Activated naive CD4-positive, alpha-beta T cell (primary cell): Measurements from ENCODE around the gene PIK3CD.
"Not testable (repeated sequence)": the region's sequence is repeated elsewhere in the genome, so short reads cannot be mapped to it uniquely, and the experiment has no call there.

ENCODE experiments used
- DNase-seq, 4 experiments: peaks; one replicate each; lab custom pipeline; 2025; lab: John Stamatoyannopoulos, UW

PIK3CD gene

DNA sequence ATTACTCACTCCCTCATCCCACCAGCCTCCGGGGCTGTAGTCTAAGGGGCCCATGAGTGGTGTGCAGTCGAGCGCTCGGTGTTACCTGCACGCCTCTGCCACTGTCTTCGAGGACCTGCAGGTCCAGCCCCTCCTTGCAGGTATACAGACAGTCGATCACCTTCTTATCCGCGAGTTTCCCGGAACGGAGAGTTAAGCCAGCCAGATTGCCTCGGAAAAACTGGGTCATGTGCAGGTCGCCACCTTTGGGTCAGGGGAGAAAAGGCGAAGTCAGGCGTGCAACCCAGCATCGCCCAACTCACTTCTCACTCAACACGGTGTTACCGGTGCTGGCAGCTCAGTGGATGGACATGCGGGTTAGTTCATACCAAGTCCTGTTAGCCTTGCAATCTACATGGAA is 84.3 kb downstream of the PIK3CD start:
- DNase-seq = no peak

DNA sequence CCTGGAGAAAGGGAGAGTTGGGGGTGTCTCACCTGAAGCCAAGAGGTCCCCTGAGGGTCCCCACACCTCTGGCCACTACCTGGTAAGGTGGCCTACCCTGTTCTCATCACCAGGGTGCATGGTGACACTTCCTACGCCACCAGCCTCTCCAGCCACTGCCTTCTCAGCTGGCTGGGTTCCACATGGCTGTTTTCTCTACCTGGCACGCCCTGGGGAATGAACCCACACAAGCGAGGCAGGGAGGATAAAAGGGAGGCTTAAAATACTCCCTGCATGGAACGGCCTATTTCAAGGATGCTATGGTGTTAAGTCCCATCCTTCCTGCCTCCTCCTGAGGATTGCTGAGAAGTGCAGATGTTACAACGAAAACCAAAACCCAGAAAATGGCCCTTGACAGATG is 84.7 kb downstream of the PIK3CD start:
- no peak for DNase-seq

DNA sequence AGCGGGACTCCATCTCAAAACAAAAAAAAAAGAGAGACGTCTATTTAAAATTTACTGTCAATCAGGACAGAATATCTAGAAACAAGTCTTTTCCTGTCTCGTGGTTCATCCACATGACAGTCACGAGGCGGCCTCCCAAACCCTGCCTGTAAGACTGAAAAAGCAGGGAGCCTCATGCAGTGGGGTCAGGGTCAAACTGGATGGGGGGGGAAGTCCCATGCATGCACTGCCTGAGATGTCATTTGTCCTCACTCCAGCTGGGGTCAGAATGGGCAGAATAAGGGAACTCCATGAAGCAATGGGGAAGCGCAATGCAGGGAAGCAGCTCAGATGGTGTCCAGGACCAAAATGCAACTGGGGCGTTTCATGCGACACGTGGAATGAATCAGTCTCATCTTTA is 85.5 kb downstream of the PIK3CD start:
- no peak for DNase-seq

DNA sequence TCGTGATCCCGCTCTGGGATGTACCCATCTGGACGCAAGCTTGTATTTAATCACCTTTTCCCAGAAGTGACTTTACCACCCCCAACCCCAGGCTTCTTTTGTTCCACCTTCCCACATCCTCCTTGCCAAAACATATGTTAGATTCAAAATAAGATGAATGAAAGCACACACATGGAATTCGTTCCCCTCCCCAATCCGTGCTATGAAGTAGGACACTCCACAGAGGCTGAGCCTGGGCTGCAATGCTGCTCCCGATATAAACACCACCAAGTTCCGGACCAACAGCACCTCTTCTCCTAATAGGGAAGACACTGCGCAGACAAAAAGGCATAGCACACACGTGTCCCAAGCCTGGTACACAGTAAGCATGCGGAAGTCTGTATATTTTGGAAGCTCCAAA is 86.1 kb downstream of the PIK3CD start:
- no peak for DNase-seq

DNA sequence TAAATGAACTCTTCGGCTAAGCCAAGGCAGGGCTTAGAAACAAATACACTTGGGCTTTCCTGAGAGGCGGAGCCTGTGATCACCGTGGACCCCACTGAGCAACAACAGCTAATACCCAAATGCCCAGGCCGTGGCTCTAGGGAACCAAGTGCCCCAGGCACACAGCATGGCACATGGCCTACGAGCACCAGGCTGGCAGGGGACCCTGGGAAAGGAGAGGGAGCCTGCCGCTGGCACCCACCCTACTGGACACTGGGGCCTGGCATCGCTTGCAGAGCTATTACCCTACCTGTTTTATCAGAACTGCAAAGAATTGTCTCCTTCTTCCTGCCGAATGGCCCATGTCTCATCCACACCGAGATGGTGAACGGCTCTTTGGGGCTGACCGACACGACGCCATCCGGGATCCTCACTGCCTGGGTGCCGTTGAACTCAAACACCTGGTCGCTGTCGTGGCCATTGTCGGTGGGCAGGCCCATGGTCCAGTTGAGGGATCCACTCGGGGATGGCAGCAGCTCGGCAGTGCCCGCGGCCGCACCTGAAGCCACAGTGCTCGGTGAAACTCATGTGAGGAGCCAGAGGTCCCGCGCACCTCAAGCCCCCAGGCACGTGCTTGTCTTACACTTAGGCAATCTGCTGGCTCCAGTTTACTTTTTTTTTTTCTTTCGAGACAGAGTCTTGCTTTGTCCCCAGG is 92.7 kb downstream of the PIK3CD start:
- no peak for DNase-seq

DNA sequence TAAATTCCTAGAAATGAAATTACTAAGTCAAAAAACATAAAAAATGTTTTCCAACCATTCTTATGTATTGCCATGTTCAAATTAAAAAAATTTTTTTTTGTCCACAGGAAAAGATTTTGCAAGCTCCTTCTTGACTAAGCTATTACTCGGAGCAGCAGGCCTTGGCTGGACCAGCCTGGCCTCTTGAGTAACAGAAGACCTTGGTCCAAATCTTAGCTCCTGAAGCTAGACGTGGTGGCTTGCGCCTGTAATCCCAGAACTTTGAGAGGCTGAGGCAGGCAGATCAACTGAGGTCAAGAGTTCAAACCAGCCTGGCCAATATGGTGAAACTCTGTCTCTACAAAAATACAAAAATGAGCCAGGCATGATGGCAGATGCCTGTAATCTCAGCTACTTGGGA is 94.7 kb downstream of the PIK3CD start:
- no peak for DNase-seq

DNA sequence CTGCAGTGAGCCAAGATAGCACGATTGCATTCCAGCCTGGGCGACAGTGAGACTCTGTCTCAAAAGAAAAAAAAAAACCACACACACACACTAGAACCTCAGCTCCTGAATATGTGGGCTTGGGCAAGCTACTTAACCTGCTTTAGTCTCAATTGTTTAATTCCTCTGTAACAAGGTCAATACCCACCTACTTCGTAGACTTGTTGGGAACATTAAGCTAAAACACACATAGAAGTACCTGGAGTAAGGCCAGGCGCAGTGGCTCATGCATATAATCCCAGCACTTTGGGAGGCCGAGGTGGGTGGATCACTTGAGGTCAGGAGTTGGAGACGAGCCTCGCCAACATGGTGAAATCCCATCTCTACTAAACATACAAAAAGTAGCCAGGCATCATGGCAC is 95.1 kb downstream of the PIK3CD start:
- DNase-seq = no peak

DNA sequence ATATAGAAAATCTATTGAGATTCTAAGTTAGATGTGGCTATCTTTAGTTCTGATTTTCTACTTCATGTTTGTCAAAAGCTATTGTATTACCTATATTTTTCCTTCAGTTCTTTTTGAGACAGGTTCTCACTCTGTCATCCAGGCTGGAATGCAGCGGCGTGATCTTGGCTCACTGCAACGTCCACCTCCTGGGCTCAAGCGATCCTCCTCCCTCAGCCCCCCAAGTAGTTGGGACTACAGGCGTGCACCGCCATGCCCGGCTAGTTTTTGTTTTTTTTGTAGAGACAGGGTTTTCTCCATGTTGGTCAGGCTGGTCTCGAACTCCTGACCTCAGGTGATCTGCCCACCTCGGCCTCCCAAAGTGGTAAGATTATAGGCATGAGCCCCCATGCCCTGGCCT is 96.9 kb downstream of the PIK3CD start:
- not testable (repeated sequence) for DNase-seq

DNA sequence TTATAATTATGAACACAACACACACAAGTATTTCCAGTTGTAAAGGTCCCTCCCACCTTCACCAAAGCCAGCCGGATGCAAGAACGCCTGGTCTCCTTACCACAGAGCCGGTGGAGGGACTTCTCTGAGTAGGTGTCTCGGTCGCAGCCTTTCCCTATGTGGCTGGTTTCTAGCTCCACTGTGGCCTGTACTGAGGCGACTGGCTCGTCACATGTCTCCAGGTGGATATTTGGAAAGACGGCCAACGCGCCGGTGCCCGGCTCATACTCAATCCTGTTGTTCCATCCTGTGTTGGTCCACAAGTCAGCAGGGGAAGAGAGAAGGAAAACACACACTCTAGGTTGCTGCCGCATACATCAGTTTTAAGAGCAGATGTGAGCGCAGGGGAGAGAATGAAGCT is 97.8 kb downstream of the PIK3CD start:
- DNase-seq = no peak

DNA sequence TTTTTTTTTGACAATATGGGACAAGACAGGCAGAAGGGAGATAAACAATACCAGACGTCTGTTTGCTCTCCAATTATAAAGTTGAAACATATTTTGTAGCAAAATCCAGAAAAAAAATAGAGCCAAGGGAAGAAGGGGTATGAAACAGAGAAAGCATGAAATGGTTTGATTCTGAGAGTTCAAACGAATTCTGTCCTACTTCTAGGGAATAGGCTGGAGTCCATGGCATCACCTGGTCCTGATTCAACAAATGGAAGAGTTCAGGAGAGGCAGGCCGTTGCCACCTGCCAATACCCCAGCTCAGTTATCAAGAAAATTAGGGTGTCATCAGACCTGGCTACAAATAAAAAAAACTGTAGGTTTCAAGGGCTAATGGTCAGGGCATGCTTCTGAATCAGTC is 100.4 kb downstream of the PIK3CD start:
- DNase-seq = no peak

DNA sequence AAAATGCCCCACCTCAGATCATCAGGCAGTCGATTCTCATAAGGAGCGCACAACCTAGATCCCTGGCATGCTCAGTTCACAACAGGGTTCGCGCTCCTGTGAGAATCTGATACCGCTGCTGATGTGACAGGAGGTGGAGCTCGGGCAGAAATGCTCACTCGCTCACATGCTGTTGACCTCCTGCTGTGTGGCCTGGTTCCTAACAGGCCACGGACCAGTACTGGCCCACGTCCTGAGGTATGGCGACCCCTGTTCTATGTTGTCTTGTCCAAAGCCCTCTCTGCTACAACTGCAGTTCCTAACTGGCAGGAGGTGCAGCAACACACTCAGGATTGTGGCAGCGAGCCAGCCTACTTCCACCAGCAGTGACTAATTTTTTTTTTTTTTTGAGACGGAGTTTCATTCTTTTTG is 101.6 kb downstream of the PIK3CD start:
- no peak for DNase-seq

DNA sequence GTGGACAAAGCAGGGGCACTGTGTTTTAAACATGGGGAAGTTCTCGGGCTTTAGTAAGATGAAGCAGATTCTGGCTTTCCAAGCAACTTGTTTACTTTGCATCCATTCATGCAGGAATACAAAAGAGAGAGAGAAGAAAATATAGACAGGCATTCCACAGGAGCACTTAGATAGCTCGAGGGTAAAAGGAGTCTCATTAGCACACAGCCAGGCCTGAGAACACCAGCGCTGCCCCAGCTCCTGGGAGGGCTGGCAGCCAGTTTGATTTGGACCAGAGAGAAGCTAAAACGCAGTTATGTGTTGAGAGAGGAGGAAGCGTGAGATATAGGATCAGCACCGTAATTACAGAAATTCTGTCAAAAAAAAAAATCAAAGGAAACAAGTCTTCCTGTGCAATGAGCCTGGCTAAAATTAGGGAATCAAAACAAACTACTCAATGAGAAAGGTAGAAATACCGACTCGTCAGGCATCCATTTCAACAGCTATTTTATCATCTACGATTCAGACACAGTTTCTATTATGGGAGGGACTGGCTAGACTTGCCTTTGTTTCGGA is 104.0 kb downstream of the PIK3CD start:
- no peak for DNase-seq

DNA sequence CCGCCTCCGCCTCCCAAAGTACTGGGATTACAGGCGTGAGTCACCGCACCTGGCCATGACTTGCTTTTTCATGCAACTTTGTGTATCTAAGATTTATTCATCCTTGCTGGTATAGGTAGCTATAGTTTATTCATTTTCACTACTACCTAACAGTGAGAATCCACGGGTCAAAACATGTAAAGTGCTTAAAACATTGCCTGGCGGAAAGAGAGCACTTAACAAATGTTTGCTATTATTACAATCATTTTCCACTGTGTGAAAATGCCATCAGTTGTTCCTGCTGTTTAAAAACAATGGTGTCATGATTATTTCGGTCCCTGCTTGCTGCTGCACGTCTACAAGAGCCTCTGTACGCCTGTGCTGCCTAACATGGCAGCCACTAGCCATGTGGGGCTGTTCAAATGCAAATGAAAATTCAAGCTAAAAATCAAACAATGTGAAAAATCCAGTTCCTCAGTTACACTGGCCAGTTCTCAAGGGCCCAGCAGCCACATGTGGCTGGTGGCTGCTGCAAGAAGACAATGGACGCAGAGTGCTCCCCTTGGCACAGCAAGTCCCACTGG is 107.1 kb downstream of the PIK3CD start:
- DNase-seq = no peak

DNA sequence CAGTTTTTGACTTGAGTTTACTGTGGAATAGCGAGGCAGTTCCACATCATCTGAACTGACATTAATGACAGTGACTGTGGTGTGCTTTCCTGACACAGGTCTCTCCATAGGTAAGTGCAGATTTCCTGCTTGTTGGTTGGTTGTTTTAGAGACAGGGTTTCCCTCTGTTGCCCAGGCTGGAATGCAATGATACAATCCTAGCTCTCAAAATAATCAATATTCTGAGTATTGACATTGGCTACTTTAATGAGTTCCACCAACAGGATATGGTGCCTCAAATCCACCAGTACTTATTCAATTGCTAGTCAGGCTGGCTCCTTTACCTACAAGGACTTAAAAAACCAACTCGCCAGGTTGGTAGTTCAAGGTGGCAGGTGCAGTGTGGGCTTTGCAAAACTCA is 108.4 kb downstream of the PIK3CD start:
- no peak for DNase-seq

DNA sequence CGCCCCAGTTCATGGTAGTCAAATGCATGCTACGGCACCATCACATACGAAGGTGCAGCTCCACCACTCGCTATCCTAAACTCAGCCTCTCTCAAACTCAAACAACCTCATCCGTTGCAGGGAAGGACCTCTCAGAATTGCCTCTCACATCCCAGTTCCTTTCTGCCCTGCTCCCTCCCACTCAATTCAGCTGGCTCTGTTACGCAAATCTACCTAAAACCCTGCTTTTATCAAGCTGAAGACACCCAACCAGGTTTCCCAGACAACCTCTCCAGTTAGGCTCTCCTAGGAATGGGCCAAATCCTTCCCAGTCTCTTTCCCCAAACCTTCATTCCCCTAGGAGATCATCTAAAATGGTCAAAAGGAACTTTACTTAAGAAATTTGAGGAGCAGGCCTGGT is 109.3 kb downstream of the PIK3CD start:
- no peak for DNase-seq

DNA sequence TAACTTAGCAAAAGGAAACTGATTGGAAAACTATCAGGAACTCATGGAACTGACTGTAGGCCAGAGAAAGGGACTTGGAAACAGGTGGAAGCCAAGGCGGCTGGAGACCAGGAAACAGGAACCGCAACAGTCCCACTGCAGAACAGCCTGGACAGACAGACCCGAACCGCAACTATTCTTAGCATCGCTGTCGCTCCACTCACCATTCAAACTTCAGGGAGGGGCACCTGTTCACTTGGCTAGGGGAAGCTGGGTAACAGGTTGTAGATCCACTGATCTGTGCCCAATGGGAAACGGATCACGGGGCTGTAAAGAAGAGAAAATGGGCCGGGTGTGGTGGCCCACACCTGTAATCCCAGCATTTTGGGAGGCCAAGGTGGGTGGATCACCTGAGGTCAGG is 110.3 kb downstream of the PIK3CD start:
- no peak for DNase-seq

DNA sequence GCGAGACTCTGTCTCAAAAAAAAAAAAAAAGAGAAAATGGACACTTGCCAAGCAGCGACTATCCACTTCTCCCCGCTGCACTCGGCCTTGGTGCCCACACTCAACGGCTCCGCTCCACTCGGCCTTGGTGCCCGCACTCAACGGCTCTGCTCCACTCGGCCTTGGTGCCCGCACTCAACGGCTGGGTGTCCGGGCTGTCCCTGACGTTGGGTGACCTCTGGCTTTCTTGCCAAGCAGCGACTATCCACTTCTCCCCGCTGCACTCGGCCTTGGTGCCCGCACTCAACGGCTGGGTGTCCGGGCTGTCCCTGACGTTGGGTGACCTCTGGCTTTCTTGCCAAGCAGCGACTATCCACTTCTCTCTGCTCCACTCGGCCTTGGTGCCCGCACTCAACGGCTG is 110.9 kb downstream of the PIK3CD start:
- not testable (repeated sequence) for DNase-seq

DNA sequence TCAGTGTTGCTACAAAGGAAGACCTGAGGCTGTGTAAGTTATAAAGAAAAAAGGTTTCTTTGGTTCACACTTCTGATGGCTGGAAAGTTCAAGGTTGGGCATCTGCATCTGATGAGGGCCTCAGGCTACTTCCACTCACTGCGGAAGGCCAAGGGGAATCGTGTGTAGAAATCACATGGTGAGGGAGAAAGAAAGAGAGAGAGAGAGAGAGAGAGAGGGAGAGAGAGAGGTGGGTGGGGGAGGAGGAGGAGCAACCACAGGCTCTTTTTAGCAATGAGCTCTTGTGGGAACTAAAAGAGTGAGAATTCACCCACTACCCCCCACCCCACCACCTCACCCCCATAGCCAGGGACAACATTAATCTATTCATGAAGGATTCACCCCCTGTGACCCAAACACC is 112.4 kb downstream of the PIK3CD start:
- no peak for DNase-seq

DNA sequence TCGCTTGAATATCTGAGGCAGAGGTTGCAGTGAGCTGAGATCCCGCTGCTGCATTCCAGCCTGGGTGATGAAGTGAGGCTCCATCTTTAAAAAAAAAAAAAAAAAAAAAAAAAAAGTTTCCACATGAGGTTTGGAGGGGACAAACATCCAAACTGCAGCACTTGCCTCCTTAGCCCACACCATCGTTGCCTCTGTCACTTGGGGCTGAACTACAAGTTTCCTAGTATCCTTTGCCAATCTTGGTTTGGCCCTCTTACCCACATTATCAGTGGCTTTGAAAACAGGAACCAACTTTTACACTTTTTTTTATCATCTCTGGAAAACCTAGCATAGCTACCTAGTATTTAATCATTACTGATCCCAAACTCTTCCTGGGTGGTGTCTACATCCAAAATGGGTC is 113.0 kb downstream of the PIK3CD start:
- no peak for DNase-seq

DNA sequence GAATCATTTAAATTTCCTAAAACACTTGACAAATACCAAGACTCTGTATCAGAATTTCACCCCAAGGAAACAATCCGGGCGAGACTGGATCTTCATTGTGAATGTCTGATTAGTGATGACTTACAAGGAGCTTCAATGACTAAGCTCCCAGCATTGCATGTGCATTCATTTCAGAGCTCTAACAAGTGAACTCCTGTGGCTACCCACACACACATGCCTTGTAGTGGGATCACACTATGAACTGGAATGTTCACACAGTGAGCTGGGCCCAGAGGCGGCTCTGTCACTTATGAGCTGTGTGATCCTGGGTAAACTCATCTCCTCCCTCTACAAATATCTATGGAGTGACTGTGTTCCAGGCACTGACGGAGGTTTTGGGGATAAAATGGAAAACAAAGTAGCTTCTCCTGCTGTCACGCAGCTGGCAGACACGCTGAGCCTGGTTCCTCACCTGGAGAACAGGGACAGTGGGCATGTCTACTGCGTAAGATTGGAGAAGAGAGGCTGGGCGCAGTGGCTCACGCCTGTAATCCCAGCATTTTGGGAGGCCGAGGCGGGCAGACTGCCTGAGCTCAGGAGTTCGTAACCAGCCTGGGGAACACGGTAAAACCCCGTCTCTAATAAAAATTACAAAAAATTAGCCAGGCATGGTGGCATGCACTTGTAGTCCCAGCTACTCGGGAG is 115.4 kb downstream of the PIK3CD start:
- no peak for DNase-seq

DNA sequence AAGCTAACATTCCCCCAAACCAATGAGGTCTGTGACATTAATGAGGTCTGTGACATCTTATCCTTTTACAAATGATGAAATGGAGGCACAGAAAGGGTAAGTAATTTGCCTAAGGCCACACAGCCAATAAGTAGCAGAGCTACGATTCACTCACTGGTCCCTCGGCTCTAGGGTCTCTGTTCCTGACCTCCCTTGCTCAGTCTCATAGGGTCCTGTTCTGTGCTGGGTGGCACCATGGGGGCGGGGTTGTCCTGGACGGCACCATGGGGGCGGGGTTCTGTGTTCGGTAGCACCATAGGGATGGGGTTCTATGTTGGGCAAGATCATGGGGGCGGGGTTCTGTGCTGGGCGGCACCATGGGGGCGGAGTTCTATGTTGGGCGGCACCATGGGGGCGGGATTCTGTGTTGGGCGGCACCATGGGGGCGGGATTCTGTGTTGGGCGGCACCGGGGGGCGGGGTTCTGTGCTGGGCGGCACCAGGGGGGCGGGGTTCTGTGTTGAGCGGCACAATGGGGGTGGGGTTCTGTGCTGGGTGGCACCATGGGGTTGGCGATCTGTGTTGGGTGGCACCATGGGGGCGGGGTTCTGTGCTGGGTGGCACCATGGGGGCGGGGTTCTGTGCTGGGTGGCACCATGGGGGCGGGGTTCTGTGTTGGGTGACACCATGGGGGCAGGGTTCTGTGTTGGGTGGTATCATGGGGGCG is 116.6 kb downstream of the PIK3CD start:
- DNase-seq = no peak

DNA sequence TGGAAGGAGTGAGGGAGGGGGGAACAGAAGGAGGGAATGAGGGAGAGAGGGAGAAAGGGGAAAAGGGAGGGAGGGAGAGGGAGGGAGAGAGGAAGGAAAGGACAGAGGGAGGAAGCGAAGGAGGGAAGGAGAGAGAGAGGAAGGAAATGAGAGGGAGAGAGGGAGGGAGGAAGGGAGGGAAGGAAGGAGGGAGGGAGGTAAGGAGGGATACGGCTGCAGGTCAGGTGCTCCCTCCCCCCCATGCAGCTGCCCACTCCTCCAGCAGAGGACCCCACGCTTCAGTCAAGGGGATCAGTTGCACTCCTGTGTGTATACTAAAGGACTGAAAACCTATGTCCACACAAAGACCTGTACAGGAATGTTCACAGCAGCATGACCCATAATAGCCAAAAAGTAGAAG is 117.5 kb downstream of the PIK3CD start:
- DNase-seq = no peak

DNA sequence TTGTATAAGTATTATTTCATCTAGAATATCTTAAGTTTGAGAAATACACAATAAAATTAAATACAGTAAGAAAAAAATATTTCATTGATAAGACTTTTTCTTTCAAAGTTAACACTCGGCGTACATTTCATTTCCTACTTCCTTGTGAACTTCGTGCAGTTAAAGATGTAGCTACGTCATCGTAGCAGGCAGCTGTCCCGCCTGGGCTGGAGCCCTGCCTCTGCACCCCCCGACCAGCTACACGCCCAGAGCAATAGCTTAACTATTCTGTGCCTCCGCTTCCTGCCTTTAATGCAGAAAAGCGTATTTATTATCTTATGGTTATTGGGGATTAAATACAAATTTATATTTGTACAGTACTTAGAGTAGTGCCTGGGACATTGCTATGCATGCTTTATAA is 118.8 kb downstream of the PIK3CD start:
- no peak for DNase-seq
